ENCODE data around the gene PTCH1.

The PTCH1 gene

DNA sequence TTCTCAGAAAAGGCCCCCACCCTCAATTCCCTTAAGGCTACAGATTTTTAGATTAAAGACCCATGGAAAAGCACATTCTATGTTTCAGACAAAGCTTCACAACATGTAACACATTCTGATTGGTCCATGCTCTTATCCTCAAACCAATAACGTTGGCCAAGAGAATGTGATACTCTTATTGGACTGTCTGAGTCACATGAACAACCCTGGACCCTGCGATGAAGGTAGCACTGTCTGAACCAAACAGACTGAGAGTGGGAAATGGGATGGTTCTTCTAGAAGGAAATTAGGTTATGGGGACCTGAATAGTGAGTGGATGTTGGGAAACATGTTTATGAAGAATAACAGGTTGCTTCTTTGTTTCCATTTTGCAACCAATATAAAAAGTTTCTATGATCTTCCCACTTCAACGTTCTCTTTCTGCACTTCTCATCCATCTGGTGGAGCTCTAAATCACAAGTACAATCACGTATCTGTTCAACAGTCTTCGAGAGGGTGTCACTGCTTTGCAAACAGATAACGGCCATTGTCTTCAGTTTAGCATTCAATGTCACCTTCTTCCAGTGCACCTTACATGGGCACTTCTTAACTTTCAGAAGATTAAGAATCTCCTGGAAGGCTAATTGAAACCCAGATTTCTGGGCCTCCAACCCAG lies 81.6 kb downstream of the PTCH1 start:
- DNase-seq (ENCODE audit: low spot score in 2 of 2) = no peak
- Mint-ChIP-seq H3K4me3 (no peak overlapping the region), H3K27me3 (no peaks in the 10 kb centered on the region), H3K36me3 (ENCODE audit: insufficient read depth) (no peaks in the 10 kb centered on the region), H3K9me3 (no peaks in the 10 kb centered on the region), H3K4me1 (peaks cover 11% of the 10 kb centered on the region), H3K27ac (ENCODE audit: low read depth) (no peak overlapping the region)
- ATAC-seq (replicated peaks; ENCODE audit: extremely low read depth, poor library complexity, severe bottlenecking) = no peak

DNA sequence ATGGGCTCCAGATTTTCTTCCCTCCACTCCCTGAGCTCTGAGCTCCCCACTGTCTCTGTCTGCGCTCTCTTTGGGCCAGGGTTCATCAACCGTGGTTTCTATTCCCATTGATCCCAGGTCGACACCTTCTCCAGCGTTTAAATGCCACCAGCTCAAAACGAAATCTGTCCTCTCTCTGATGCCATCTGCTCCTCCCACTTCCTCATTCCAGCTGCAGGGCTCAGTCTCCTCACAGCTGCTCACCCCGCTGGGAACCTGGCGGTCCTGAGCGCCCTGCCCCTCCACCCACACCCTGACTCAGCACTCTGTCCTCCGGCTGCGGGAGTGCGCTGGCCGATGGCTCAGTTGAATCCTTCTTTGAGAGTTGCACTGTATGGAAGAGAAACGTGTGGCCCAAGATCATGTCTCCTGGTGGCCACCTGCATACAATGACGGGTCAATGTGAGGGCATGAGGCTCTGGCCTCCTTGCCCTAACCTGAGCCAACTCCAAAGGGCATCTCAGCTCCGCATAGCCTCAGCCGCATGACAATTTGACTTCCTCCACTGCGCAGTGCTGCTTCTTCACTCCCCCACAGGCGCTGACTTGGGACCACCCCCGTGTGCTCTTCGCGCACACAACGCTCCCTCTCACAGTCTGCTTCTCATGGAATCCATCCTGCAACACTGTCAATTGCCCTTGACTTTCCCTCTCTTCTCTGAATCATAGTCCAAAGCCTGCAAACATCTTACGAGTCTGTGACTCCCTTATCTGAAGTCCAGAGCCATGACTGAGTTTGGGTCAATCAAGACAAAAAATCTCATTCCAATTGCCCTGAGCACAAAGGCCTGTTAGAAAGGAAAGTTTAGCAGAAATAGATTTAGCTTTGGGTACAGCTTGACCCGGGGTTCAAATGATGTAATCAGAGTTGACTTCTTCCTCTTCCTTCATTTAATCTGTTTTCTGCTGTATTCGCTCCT lies 82.4 kb downstream of the PTCH1 start:
- no peaks in the 10 kb centered on the region for H3K36me3 Mint-ChIP-seq (ENCODE audit: insufficient read depth)
- H3K4me3 Mint-ChIP-seq = no peak overlapping the region
- DNase-seq (ENCODE audit: low spot score in 2 of 2) (no peak), ATAC-seq (replicated peaks; ENCODE audit: extremely low read depth, poor library complexity, severe bottlenecking) (no peak)
- peaks cover 11% of the 10 kb centered on the region for H3K4me1 Mint-ChIP-seq
- H3K27ac Mint-ChIP-seq (ENCODE audit: low read depth) = no peak overlapping the region
- peaks cover 5% of the 10 kb centered on the region for H3K9me3 Mint-ChIP-seq
- no peaks in the 10 kb centered on the region for H3K27me3 Mint-ChIP-seq

DNA sequence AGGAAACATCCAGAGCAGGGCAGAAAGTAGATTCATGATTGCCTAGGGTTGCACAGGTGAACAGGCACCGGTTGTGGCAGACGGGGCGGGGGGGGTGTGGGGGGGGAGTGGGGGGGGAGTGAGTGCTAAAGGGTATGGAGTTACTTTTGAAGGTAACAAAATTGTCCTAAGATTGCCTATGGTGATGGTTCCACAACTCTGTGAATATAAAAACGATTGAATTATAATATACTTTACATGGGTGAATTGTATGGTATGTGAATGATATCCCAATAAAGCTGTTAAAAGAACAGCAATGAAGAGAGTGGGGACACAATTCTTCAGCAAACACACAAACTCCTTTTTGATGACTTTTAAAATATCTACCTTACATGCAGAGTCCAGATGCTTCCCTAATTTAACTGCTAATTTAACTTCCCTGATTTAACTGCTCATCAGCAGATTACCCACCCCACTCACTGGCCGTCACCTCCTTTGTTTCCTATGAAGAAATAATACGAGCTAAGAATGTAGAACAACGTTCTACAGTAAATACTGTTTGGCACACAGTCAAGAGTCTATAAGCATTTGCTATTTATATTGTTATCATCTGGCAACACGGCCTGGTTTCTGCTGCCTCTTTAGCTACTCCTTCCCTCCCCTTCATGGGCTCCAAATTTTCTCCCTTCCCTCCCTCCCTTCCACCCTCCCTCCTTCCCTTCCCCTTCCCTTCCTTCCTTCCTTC lies 83.5 kb downstream of the PTCH1 start:
- Mint-ChIP-seq H3K27ac (ENCODE audit: low read depth) (no peak overlapping the region), H3K9me3 (peaks cover 5% of the 10 kb centered on the region), H3K36me3 (ENCODE audit: insufficient read depth) (no peaks in the 10 kb centered on the region), H3K4me3 (no peak overlapping the region), H3K27me3 (no peaks in the 10 kb centered on the region), H3K4me1 (peaks cover 11% of the 10 kb centered on the region)
- no peak for DNase-seq (ENCODE audit: low spot score in 2 of 2)
- no peak for ATAC-seq (replicated peaks; ENCODE audit: extremely low read depth, poor library complexity, severe bottlenecking)

DNA sequence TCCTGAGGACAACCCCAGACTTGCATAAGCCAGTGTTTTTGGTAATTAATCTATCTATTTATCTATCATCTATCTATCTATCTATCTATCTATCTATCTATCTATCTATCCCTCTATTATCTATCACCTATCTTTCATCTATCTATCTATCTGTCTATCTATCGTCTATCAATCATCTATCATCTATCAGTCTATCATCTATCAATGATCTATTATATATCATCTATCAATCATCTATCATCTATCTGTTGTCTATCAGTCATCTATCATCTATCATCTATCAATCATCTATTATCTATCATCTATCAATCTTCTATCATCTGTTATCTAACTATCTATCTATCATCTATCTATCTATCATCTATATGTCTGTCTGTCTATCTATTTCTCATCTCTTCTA lies 85.5 kb downstream of the PTCH1 start:
- no peak overlapping the region for H3K27ac Mint-ChIP-seq (ENCODE audit: low read depth)
- peaks cover 12% of the 10 kb centered on the region for H3K4me1 Mint-ChIP-seq
- peaks cover 5% of the 10 kb centered on the region for H3K9me3 Mint-ChIP-seq
- DNase-seq (ENCODE audit: low spot score in 2 of 2) (no peak), ATAC-seq (replicated peaks; ENCODE audit: extremely low read depth, poor library complexity, severe bottlenecking) (no peak)
- no peak overlapping the region for H3K4me3 Mint-ChIP-seq
- H3K27me3 Mint-ChIP-seq = no peaks in the 10 kb centered on the region
- H3K36me3 Mint-ChIP-seq (ENCODE audit: insufficient read depth) = no peaks in the 10 kb centered on the region

DNA sequence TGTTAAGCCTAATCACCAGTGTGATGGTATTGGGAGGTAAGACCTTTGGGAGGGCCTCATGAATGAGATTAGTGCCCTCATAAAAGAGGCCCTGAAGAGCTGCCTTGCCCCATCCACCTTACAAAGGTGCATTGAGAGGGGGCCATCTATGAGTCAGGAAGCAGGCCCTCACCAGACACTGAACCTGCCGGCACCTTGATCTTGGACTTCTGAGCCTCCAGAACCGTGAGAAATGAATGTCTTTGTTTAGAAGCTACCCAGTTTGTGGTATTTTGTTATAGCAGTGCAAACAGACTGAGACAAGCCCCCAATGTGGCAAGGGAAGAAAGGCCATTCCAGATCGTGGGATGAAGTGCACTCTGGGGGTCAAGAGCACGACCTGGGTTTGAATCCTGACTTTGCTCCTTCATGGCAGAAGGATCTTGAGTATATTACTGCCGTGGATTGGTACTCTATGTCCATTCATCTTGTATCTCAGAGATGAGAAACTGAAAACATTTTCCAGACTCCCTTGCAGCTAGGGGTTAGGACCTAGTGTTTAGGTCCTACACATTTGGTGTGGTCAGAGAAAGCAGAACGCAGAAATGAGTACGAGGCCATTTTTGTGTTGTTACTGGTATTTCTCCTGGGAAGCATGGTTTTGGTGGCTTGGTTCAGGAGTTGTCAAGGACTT lies 86.7 kb downstream of the PTCH1 start:
- H3K4me3 Mint-ChIP-seq = no peak overlapping the region
- no peaks in the 10 kb centered on the region for H3K27me3 Mint-ChIP-seq
- H3K27ac Mint-ChIP-seq (ENCODE audit: low read depth) = no peak overlapping the region
- ATAC-seq (replicated peaks; ENCODE audit: extremely low read depth, poor library complexity, severe bottlenecking) (no peak), DNase-seq (ENCODE audit: low spot score in 2 of 2) (no peak)
- peaks cover 11% of the 10 kb centered on the region for H3K4me1 Mint-ChIP-seq
- H3K36me3 Mint-ChIP-seq (ENCODE audit: insufficient read depth) = no peaks in the 10 kb centered on the region
- peaks cover 5% of the 10 kb centered on the region for H3K9me3 Mint-ChIP-seq

DNA sequence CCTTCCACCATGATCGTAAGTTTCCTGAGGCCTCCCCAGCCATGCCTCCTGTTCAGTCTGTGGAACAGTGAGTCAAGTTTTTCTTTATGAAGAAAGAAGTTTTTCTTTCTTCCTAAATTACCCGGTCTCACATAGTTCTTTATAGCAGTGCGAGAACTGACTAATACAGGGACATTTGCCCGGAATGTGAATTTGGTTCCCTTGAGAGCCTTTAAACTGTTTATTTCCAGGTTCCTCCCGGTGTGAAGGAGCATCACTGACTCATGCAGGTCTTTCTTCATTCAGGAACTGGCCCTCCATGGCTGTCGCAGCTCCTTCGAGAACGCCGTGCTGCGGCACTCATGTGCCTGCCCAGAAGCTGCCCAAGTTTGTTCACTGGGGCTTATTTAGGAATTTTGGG lies 87.7 kb downstream of the PTCH1 start:
- peaks cover 5% of the 10 kb centered on the region for H3K9me3 Mint-ChIP-seq
- H3K4me3 Mint-ChIP-seq = no peak overlapping the region
- peaks cover 10% of the 10 kb centered on the region for H3K4me1 Mint-ChIP-seq
- no peak for DNase-seq (ENCODE audit: low spot score in 2 of 2)
- H3K36me3 Mint-ChIP-seq (ENCODE audit: insufficient read depth) = peaks cover under 1% of the 10 kb centered on the region
- no peak overlapping the region for H3K27ac Mint-ChIP-seq (ENCODE audit: low read depth)
- H3K27me3 Mint-ChIP-seq = no peaks in the 10 kb centered on the region
- ATAC-seq (replicated peaks; ENCODE audit: extremely low read depth, poor library complexity, severe bottlenecking) = no peak

DNA sequence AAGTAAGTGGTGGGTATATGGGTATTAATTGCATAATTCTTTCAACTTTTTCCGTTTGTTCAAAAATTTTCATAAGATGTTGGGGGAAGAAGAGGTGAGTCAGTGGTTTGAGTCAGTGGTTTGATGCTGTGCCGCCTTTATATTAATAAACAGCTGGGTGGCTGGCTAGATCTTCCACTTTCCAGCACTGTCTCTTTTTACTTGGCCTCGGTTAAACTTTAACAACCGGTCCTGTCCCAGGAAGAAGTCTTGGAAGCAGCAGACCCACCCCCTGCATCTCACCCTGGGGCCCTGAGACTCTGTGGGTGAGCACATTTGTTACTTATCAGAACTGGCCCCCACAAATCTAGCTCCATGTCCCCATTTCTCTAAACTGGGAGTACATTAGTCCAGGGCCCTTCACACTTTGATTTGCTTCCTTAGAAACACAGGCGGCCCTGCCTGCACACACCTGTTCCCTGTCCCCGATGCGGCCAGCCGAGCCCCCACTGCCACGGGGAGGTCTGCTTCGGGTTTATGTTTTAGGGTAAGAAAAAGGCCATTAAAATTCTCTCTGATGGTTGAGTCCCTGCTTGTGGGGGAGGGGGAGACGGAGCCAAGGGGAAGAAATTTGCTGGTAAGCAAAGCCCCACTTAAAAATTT lies 90.7 kb downstream of the PTCH1 start:
- DNase-seq (ENCODE audit: low spot score in 2 of 2) = no peak
- no peak for ATAC-seq (replicated peaks; ENCODE audit: extremely low read depth, poor library complexity, severe bottlenecking)
- peaks cover 18% of the 10 kb centered on the region for H3K9me3 Mint-ChIP-seq
- peaks cover 1% of the 10 kb centered on the region for H3K36me3 Mint-ChIP-seq (ENCODE audit: insufficient read depth)
- peaks cover 10% of the 10 kb centered on the region for H3K4me1 Mint-ChIP-seq
- H3K27me3 Mint-ChIP-seq = peaks cover 21% of the 10 kb centered on the region
- H3K27ac Mint-ChIP-seq (ENCODE audit: low read depth) = no peak overlapping the region
- peak overlapping the region; percentile 56 for H3K4me3 Mint-ChIP-seq

DNA sequence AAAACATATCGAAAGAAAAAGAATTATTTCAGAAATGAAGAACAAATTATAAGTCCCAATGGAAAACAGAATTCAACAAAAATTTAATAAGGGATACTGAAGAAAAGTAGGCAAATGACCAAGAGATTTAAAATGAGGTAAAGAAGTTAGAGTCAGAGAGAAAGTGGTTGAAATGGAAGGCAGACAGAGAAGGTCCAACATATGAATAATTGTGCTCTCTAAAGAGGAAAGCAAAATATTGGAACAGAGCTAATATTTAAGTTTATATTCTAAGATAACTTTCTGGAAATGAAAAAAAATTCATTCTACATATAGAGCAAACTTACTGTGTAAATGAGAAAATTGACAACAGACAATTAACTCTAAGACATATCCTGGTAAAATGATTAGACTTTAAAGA lies 94.1 kb downstream of the PTCH1 start:
- DNase-seq (ENCODE audit: low spot score in 2 of 2) (no peak), ATAC-seq (replicated peaks; ENCODE audit: extremely low read depth, poor library complexity, severe bottlenecking) (no peak)
- Mint-ChIP-seq H3K4me3 (no peak overlapping the region), H3K27ac (ENCODE audit: low read depth) (no peak overlapping the region), H3K27me3 (peaks cover 32% of the 10 kb centered on the region), H3K9me3 (peaks cover 13% of the 10 kb centered on the region), H3K36me3 (ENCODE audit: insufficient read depth) (peaks cover 3% of the 10 kb centered on the region), H3K4me1 (peaks cover 10% of the 10 kb centered on the region)

DNA sequence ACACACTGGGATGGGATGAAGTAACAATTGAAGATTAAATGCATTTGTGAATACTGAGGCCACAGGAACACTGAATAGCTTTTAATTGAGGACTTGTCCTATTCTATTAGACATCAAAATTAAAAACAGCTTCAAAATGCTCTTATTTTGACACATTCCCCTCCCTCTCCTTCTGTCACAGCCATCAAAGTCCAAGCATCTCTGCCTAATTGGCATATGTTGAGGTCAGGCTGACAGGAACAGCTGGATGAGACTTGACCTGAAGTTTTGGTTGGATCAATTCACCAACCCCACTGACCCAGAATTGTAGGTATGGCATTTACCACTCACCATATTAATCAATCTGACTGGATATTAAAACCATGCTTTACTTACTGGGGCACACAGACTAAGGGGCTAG lies 96.3 kb downstream of the PTCH1 start:
- peaks cover 13% of the 10 kb centered on the region for H3K9me3 Mint-ChIP-seq
- H3K27me3 Mint-ChIP-seq = peaks cover 41% of the 10 kb centered on the region

DNA sequence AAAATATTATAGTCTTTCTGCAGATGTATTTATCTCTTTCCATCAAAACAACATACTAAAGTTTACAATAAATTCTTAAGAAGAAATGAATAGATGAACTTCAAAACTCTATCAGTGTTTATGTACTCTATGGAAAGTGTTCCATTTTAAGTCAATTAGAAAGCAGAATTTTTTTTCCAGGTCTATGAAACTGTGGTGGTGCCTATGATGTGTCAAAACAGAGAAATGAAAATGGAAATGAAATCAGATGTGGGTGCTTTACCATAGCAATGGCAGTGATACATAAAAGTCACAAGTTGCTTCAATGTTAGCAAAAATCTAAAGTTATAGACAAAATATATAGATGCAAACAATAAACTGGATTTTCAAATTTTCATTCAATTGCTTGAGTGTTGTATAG lies 97.3 kb downstream of the PTCH1 start:
- no peak for DNase-seq (ENCODE audit: low spot score in 2 of 2)
- Mint-ChIP-seq H3K27me3 (peaks cover 45% of the 10 kb centered on the region), H3K27ac (ENCODE audit: low read depth) (no peak overlapping the region), H3K36me3 (ENCODE audit: insufficient read depth) (peaks cover 3% of the 10 kb centered on the region), H3K4me1 (no peaks in the 10 kb centered on the region), H3K9me3 (peaks cover 13% of the 10 kb centered on the region), H3K4me3 (no peak overlapping the region)
- ATAC-seq (replicated peaks; ENCODE audit: extremely low read depth, poor library complexity, severe bottlenecking) = no peak

More for the DNA sequence above, 96.3 kb downstream of the PTCH1 start:
- Mint-ChIP-seq H3K4me3 (no peak overlapping the region), H3K36me3 (ENCODE audit: insufficient read depth) (peaks cover 3% of the 10 kb centered on the region), H3K4me1 (peaks cover under 1% of the 10 kb centered on the region), H3K27ac (ENCODE audit: low read depth) (no peak overlapping the region)
- ATAC-seq (replicated peaks; ENCODE audit: extremely low read depth, poor library complexity, severe bottlenecking) (no peak), DNase-seq (ENCODE audit: low spot score in 2 of 2) (no peak)

DNA sequence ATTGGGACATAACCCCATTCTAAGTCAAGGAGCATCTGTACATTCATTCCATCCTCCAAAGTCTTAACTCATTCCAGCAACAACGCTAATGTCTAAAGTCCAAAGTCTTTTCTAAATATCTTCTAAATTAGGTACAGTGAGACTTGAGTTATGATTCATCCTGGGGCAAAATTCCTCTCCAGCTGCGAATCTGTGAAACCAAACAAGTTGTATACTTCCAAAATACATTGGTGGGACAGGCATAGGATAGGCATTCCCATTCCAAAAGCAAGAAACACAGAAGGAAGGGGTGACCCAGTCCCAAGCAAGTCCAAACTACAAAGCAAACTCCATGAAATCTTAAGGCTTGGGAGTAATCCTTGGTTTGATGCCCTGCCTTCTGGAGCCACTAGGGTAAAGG lies 101.6 kb downstream of the PTCH1 start:
- Mint-ChIP-seq H3K27me3 (peaks cover 51% of the 10 kb centered on the region), H3K9me3 (no peaks in the 10 kb centered on the region), H3K4me1 (no peaks in the 10 kb centered on the region), H3K36me3 (ENCODE audit: insufficient read depth) (peaks cover 2% of the 10 kb centered on the region), H3K4me3 (no peak overlapping the region), H3K27ac (ENCODE audit: low read depth) (no peak overlapping the region)
- ATAC-seq (replicated peaks; ENCODE audit: extremely low read depth, poor library complexity, severe bottlenecking) (no peak), DNase-seq (ENCODE audit: low spot score in 2 of 2) (no peak)

DNA sequence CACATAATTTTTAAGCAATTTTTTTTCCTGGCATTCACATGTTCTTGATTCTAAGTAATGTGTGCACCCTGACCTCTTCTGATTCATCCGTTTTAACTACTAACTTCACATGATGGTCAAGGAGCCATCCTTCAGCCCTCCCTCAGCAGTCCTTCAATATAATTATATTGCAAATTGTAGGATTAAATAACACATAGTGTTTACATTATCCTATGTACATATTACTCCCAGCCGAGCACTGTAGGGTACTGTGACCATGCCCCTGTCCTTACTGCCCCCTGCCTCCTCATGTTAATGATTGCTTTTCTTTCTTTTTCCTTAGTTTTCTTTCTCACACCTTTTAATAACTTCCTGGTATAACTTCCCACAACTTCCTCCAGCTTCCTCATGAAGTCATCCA lies 103.0 kb downstream of the PTCH1 start:
- H3K36me3 Mint-ChIP-seq (ENCODE audit: insufficient read depth) = peaks cover 2% of the 10 kb centered on the region
- no peak overlapping the region for H3K27ac Mint-ChIP-seq (ENCODE audit: low read depth)
- ATAC-seq (replicated peaks; ENCODE audit: extremely low read depth, poor library complexity, severe bottlenecking) = no peak
- no peaks in the 10 kb centered on the region for H3K9me3 Mint-ChIP-seq
- no peaks in the 10 kb centered on the region for H3K4me1 Mint-ChIP-seq
- no peak overlapping the region for H3K4me3 Mint-ChIP-seq
- DNase-seq (ENCODE audit: low spot score in 2 of 2) = no peak
- H3K27me3 Mint-ChIP-seq = peaks cover 57% of the 10 kb centered on the region
